SK-MEL-5 (cell line): ENCODE results near the gene NKX2-3. TPM values are rescaled to one million over a fixed set of nuclear protein-coding genes. Genes with fewer than 3 reads are reported as not detected.

ENCODE experiments used
- DNase-seq: peaks from one replicate; pipeline ENCODE4 v3.0.0-alpha.2; 2016; ENCODE audit warnings: low read depth, low spot score
- in situ Hi-C: cut with HindIII; loops from 2 replicates; pipeline ENCODE4 v1.10.0; 2016; ENCODE audit warnings: low sequenced_read_pairs, high pct_unique_total_duplicates, low pct_unique_long_range_greater_than_20kb
- total RNA-seq: library from RNA; depleted of rRNA; stranded (reverse); fragments of >200 nt; shearing (Covaris generic); gene quantifications from 2 replicates; pipeline ENCODE4 v1.2.3, GENCODE V29; 2014; rRNA removed

NKX2-3 gene
- total RNA-seq, 1 experiment from 2014 or later = 0.24 TPM

GRCh38 chr10:99560277-99561126 lies 27.8 kb downstream of the NKX2-3 start:
- peak; percentile 75 for DNase-seq
- in situ Hi-C loops = no loop called here

DNA sequence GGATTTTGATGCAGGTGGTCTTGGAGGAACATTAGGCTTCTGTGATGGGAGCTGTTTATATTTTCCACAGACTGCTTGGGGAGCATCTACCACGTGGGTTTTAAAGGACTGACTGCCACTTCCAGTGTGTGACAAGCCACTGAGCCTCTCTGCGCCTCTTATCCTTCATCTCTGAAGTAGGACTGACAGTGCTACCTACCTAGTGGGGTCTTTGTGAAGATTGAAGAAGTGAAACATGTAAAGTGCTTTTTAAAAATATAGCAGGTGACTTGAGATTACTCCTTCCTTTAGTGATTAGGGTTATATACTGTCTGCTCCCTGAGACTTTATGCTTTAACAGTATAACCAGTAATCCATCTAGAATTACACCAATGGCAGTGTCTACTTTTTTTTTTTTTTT lies 29.9 kb downstream of the NKX2-3 start:
- DNase-seq = no peak
- in situ Hi-C loops = no loop called here

DNA sequence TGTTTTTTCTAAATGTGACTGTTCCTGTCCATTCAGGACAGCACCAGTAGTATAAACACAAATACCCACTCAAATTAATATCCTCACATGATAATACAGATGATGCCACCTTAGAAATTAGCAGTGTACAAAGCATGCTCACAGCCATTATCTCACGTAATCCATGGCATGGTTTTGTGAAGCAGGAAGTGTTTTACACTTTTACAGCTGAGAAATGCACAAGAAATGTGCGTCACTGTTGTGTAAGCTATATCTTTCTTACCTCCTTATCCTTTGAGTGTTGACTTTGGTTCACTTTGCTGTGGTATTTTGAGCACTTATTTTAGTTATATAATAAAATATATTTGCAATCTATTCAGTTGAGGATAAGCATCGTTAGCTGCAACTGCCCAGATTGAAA lies 31.6 kb downstream of the NKX2-3 start:
- in situ Hi-C loops = no loop called here
- DNase-seq = no peak

- DNase-seq = no peak
- in situ Hi-C loops = no loop called here
These were observed 32.4 kb downstream of the NKX2-3 start for GRCh38 chr10:99565166-99565565.

DNA sequence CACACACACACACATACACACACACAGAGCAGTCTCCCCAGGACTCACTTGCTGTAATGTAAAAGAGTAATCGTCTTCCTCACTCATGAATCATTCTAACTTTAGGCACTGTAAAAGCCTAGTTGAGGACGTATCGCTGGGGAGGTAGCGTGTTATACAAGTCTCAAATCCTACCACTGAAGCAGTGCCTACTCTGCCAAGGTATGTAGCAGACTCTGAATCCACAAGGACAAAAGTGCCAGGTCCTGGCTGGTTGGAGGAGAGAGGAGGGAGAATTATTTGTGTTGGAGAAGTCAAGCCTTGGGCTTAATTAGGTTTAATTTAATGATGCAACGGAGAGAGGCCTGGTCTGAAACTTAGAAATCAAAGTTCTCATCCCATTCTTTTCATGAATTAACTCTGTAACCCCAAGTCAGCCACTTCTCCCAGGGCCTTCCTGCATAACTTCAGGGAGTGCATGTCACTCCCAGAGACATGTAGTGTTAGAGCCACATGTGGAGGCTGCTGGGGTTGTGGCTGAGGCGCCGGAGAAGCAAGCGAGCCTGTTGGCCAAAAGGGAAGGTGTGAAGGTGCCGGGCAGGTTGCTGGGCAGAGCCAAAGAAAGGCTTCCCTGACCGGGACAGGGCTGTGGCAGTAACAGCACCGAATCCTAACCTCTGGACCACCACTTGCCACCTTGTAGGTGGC lies 36.7 kb downstream of the NKX2-3 start:
- DNase-seq = no peak
- in situ Hi-C loops = no loop called here

DNA sequence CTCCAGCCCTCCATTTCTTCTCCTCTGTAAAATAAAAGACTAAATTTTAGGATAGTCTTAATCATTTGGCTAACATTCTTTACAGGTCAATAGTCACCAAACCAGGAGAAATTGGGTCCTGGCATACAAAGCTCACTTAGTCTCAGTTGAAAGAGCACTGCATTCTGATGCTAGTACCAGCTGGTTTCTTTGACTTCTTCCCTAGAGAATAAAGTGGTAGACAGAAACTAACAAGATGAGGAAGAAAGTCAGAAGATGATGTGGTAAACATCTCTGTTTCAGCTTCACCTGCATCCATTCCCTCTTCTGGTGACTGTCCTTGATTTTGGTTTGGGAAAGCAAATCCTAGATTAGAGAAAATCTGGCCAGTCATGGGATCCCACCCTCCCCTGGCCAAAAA lies 37.2 kb downstream of the NKX2-3 start:
- no peak for DNase-seq
- in situ Hi-C loops = no loop called here

- in situ Hi-C loops = no loop called here
- DNase-seq = no peak
These were observed 39.1 kb downstream of the NKX2-3 start for GRCh38 chr10:99571816-99572215.

DNA sequence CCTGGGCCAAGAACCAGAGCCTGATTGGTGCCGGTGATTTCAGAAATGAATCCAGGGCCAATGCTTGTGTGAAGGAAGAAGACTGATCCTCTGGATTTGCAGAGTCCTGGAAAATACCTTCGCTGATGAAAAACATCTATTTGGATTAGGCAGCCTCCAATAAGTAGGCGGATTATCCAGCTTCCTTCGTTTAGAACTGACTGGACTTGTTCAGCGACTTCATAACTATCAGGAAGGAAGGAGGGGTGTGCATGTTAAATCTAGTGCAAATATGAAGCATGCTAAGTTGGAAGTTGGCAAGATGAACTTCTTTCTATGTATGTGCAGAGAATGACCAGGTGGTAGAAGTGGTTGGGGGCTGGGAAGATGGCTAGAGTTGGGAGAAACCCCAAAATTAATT lies 41.0 kb downstream of the NKX2-3 start:
- in situ Hi-C loops = no loop called here
- DNase-seq = no peak

DNA sequence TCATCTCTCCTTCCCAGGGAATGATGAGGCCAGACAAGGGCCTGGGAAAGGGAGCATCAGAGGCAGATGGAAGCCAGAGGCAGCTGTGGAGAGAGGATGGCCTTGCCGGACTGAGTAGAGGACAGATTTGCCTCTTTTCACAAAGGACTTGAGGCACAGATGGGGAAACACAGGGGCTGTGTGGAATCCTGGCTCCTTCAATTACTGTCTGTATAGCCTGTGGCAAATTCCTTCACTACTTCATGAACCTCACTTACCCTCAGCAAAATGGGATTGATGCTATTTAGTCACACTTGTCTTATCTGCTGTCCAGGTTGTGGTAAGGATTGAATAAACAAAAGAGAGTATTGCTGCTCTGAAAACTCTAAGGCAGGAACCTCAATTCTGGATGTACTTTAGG lies 47.2 kb downstream of the NKX2-3 start:
- DNase-seq = no peak

GRCh38 chr10:99582255-99582770 lies 49.6 kb downstream of the NKX2-3 start:
- in situ Hi-C loops = no loop called here
- DNase-seq = peak; percentile 37

More for the DNA sequence above, 47.2 kb downstream of the NKX2-3 start:
- in situ Hi-C loops = no loop called here

- no peak for DNase-seq
- in situ Hi-C loops = no loop called here
These were observed 50.9 kb downstream of the NKX2-3 start for GRCh38 chr10:99583687-99584086.

Other genes starting within 250 kb of the NKX2-3 start
- gene CNNM1, start 203.6 kb upstream of the NKX2-3 start, total RNA-seq = 0.03 and 0.05 TPM in 2 replicates
- gene GOT1, start 102.3 kb upstream of the NKX2-3 start, total RNA-seq = 32.4 and 37.0 TPM in 2 replicates
- 14.6 and 14.7 TPM in 2 replicates for gene SLC25A28, start 87.5 kb downstream of the NKX2-3 start, total RNA-seq
- gene ENTPD7, start 126.6 kb downstream of the NKX2-3 start, total RNA-seq = 19.4 and 21.5 TPM in 2 replicates
- 36.1 and 38.0 TPM in 2 replicates for gene COX15, start 199.2 kb downstream of the NKX2-3 start, total RNA-seq
- 8.5 and 10.9 TPM in 2 replicates for gene CUTC, start 199.3 kb downstream of the NKX2-3 start, total RNA-seq
- 99.4 and 113 TPM in 2 replicates for gene ABCC2, start 249.7 kb downstream of the NKX2-3 start, total RNA-seq